GM21367 (cell line): ENCODE measurements around the gene CPSF4L.

Source experiments
- ATAC-seq: cut with Tn5 transposase; IDR thresholded peaks from one replicate; pipeline ENCODE4 v1.9.1; 2021; ENCODE audit not compliant: unreplicated experiment

CPSF4L gene

DNA sequence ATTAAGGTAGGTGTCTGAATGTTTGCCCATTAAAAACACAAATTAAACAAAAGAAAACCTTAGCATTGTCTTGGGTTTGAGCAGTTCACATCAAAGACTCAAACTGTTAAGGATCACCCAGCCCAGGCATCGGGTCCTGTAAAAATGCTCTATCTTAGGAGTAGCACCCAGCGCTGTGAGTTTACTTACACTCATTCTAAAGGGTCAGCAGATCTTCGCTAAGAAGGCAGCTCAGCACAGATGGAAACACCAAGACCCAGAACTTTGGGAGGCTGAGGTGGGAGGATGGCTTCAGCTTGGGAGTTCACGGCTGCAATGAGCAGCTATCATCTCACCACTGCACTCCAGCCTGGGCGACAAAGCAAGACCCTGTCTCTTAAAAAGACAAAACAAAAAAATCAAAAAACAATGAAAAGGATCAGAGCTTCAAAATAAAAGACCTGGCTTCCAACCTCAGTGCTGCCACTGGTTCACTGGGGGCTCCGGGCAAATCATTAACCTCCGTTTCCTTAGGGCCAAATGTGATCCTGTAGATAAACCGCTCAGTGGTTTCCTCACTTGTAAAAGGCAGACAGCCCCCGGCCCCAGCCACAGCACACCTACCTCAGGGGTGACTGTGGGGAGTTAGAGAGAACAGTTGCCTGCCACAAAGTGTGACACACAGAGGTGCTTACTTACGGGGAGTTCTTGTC, 57.7 kb downstream of the CPSF4L start:
- ATAC-seq, result no peak

DNA sequence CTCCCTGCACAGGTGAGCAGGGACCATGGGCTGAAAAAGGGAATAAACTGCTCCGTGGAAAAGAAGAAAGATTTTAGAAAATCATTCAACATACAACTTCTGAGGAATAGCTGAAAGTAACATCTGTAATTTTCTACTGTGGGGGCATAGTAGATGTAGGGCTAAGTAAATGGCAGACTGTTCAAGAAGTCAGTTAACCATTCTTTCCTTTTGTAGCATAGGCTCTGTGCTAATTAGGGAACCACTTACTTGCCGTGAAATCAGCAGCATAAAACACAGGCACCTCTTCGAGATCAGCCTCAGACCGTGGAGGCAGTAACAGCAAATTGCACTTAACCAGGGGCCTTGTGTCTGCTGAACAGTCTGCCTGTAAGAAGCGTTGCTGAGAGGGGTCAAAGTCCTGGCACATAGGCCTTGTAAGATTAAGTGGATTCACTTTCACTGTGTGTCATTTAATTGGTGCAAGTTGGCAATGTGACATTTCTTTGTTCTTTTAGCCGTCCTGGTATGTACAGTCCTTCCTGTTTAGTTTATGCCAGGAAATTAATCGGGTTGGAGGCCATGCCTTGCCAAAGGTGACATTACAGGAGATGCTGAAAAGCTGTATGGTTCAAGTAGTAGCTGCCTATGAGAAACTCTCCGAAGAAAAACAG, 58.4 kb downstream of the CPSF4L start:
- ATAC-seq, result no peak

DNA sequence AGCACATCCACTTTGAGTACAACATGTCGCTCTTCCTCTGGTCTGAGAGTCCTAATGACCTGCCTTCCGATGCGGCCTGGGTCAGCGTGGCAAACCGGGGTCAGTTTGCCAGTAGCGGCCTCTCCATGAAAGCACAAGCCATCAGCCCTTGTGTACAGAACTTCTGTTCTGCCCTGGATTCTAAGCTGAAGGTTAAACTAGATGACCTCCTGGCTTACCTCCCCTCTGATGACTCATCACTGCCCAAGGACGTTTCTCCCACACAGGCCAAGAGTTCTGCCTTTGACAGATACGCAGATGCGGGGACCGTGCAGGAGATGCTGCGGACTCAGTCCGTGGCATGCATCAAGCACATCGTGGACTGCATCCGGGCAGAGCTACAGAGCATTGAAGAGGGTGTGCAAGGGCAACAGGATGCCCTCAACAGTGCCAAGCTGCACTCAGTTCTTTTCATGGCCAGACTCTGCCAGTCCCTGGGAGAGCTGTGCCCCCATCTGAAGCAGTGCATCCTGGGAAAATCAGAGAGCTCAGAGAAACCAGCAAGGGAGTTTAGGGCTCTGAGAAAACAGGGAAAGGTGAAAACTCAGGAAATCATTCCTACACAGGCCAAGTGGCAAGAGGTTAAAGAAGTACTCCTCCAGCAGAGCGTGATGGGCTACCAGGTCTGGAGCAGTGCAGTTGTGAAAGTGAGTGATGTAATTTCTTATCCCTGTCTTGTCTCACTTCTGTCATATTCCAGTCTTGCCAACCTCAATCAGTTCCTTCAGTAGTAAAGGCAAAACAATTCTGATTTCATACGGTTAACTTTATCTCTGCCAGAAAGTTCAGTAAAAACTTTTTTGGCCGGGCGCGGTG, 60.2 kb downstream of the CPSF4L start:
- no peak for ATAC-seq

DNA sequence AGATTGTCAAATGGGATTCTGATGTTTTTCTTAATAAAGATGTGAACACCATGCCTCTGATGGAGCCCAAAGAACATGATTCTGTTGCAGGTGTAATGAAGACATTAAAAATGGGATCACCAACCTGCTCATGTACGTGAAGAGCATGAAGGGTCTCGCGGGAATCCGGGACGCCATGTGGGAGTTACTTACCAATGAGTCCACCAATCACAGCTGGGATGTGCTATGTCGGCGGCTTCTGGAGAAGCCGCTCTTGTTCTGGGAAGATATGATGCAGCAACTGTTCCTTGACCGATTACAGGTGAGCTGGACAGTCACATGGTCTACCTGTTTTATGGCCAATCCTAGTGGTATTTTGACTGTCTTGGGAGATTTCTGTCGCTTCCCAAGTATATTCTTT, 61.2 kb downstream of the CPSF4L start:
- no peak for ATAC-seq

DNA sequence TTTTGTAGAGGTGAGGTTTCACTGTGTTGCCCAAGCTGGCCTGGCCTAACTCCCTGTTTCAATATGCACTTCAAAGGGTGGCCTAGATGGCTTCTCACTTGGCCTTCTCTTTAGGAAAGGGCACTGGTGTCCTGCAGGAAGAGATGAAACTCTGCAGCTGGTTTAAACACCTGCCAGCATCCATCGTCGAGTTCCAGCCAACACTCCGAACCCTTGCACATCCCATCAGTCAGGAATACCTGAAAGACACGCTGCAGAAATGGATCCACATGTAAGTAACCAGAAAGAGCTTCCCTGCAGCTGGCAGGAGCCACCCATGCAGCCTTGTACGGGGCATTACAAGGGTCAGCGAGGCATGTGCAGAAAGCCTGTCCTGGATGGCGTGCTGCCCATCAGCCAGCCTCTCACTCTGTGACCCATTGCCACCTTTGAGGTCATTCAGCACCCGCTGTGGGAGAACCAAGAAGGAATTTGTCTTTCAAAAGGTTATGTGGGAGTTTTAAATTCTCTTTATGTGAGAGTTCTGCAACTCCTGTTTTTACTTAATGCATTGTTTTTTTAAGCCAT, 61.8 kb downstream of the CPSF4L start:
- no peak for ATAC-seq

DNA sequence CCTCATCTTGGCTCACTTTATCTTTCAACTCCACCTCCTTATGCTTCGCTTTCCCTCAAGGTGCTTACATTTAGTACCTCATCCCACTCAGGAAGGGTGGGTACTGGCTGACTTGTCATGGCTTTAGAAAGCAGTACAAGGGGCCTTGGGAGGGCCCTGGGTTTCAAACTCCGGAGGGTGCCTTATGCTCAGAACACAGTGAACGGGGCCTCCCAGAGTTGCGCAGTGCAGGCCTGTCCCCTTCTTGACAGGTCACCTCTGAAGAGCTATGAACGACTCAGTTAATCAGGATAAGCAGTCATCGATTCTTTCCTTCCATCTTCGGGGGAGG, 62.8 kb downstream of the CPSF4L start:
- no peak for ATAC-seq
